ENCODE results near the gene UBR3.
"Not testable (repeated sequence)": the region's sequence is repeated elsewhere in the genome, so short reads cannot be mapped to it uniquely, and the experiment has no call there.

The UBR3 gene

GRCh38 chr2:169822036-169822435 lies 5.2 kb upstream of the UBR3 start:
- no peak for DNase-seq (ENCODE audit: low read depth in 3 of 3)

- DNase-seq (ENCODE audit: low read depth in 3 of 3), result no peak
Measured at GRCh38 chr2:169822785-169823392, 4.4 kb upstream of the UBR3 start.

- DNase-seq (ENCODE audit: low read depth in 3 of 3), result no peak
Measured at GRCh38 chr2:169823996-169824372, 3.3 kb upstream of the UBR3 start.

- DNase-seq (ENCODE audit: low read depth in 3 of 3), result peak; percentile 63 to 67 (median 65)
Measured at GRCh38 chr2:169824373-169825333, 2.6 kb upstream of the UBR3 start, which contains the start of gene METTL5. METTL5 (minus strand) TSS chr2:169824905; CDS start chr2:169824597, 308 bp downstream.

GRCh38 chr2:169828141-169828811 lies 1.0 kb downstream of the UBR3 start:
- peak; percentile 31 to 36 (median 35) for DNase-seq (ENCODE audit: low read depth in 3 of 3)

- no peak for DNase-seq (ENCODE audit: low read depth in 3 of 3)
Measured at GRCh38 chr2:169834401-169834800, 7.1 kb downstream of the UBR3 start.

GRCh38 chr2:169838743-169839489 lies 11.7 kb downstream of the UBR3 start:
- no peak for DNase-seq (ENCODE audit: low read depth in 3 of 3)

- DNase-seq (ENCODE audit: low read depth in 3 of 3), result no peak
Measured at GRCh38 chr2:169839954-169840746, 12.9 kb downstream of the UBR3 start.

GRCh38 chr2:169840747-169841142 lies 13.5 kb downstream of the UBR3 start:
- no peak for DNase-seq (ENCODE audit: low read depth in 3 of 3)

- DNase-seq (ENCODE audit: low read depth in 3 of 3), result not testable (repeated sequence)
Measured at GRCh38 chr2:169841625-169842024, 14.4 kb downstream of the UBR3 start.

GRCh38 chr2:169845016-169845415 lies 17.8 kb downstream of the UBR3 start:
- DNase-seq (ENCODE audit: low read depth in 3 of 3), result no peak

- DNase-seq (ENCODE audit: low read depth in 3 of 3), result not testable (repeated sequence)
Measured at GRCh38 chr2:169848959-169849693, 21.9 kb downstream of the UBR3 start.

- no peak for DNase-seq (ENCODE audit: low read depth in 3 of 3)
Measured at GRCh38 chr2:169849710-169850109, 22.5 kb downstream of the UBR3 start.

- DNase-seq (ENCODE audit: low read depth in 3 of 3), result no peak
Measured at GRCh38 chr2:169853041-169853668, 25.9 kb downstream of the UBR3 start.

- DNase-seq (ENCODE audit: low read depth in 3 of 3), result not testable (repeated sequence)
Measured at GRCh38 chr2:169855281-169856258, 28.3 kb downstream of the UBR3 start.

- no peak for DNase-seq (ENCODE audit: low read depth in 3 of 3)
Measured at GRCh38 chr2:169859423-169859822, 32.2 kb downstream of the UBR3 start.

GRCh38 chr2:169860149-169860548 lies 32.9 kb downstream of the UBR3 start:
- DNase-seq (ENCODE audit: low read depth in 3 of 3), result no peak

GRCh38 chr2:169862816-169863215 lies 35.6 kb downstream of the UBR3 start:
- no peak for DNase-seq (ENCODE audit: low read depth in 3 of 3)

Measured in stimulated activated CD4-positive, alpha-beta T cell treated with anti-CD3 and anti-CD28 coated beads, TNF-alpha, amount 100 ng/mL, for 4 hours (primary cell).